NOMO-1 treated with DMSO at 0.1 percent for 48 hours (cell line): ENCODE results near the gene GFOD1.

ENCODE experiments used
- DNase-seq: peaks from one replicate; lab custom pipeline; 2025; ENCODE audit not compliant: unreplicated experiment; lab: John Stamatoyannopoulos, UW

Gene GFOD1

GRCh38 chr6:13427316-13427715, 60.1 kb downstream of the GFOD1 start:
- DNase-seq, result no peak

- no peak for DNase-seq
Measured at GRCh38 chr6:13425943-13426931, 61.2 kb downstream of the GFOD1 start.

GRCh38 chr6:13425270-13425873, 62.0 kb downstream of the GFOD1 start:
- DNase-seq, result no peak

DNA sequence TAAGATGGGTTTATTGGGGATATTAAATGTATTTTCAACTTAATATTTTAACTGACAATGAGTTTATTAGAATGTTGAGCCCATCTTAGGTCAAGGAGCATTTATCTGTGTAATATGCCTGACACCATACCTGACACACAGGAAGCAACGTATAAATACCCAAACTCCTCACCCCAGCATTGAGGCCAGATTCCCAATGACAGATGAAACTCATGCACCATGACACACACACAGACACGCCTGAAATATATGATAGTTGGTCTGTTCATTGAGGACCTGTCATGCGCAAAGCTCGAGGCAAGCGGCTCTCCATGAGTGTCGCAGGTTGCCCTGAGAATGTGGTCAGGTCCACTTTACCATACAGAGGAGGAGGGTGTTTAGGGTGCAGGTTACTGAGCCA, 64.1 kb downstream of the GFOD1 start:
- no peak for DNase-seq

DNA sequence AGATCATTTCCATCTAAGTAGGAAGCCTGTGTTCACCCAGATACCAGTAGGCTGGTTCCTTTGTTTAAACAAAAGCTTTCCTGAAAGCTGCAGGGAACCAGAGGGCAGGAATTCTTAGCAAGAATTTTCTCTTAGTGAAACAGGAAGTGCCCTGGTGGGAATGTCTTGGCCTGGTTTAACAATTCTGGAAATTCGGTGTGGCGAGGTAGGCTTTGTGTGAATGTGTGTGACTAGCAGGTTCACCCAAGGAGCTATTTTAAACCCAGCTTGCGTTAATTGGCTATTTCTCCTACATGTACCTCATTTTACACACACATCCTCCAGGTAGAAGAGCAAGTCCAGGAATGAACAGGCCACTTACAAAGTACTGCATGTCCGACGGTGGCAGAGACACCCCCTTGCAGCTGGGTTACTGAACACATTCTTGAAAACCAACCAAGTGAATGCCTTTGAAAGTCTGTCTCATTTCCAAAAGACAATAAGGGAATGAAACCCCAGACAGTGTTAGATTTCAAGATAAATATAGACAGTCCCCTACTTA, 64.6 kb downstream of the GFOD1 start:
- no peak for DNase-seq

- no peak for DNase-seq
Measured at GRCh38 chr6:13421425-13422059, 65.9 kb downstream of the GFOD1 start.

- no peak for DNase-seq
Measured at GRCh38 chr6:13420269-13420668, 67.1 kb downstream of the GFOD1 start.

GRCh38 chr6:13419422-13420195, 67.8 kb downstream of the GFOD1 start:
- no peak for DNase-seq

GRCh38 chr6:13418844-13419243, 68.6 kb downstream of the GFOD1 start:
- DNase-seq, result no peak

GRCh38 chr6:13417954-13418353, 69.4 kb downstream of the GFOD1 start:
- no peak for DNase-seq

GRCh38 chr6:13417431-13417830, 70.0 kb downstream of the GFOD1 start:
- no peak for DNase-seq

- DNase-seq, result no peak
Measured at GRCh38 chr6:13415283-13415682, 72.1 kb downstream of the GFOD1 start.

- no peak for DNase-seq
Measured at GRCh38 chr6:13413900-13414555, 73.4 kb downstream of the GFOD1 start.

DNA sequence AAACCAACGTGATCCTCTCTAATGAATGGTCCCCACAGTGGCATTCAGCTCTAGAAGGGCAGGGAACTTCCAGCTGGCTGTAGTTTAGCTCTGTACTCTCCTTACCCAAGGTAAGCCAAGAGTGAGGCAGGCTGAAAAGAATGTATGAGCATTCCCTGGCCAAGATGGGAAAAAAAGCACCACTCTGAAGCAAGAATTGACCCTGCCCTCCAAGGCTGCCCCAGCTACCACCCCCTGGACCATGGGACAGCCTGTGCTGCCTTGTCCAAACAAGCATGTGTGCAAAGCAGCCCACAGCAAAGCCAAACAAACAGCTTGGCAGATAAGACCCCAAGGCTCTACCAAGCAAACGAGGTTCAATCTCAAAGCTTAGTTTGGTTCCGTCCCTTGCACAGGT, 73.9 kb downstream of the GFOD1 start:
- no peak for DNase-seq

DNA sequence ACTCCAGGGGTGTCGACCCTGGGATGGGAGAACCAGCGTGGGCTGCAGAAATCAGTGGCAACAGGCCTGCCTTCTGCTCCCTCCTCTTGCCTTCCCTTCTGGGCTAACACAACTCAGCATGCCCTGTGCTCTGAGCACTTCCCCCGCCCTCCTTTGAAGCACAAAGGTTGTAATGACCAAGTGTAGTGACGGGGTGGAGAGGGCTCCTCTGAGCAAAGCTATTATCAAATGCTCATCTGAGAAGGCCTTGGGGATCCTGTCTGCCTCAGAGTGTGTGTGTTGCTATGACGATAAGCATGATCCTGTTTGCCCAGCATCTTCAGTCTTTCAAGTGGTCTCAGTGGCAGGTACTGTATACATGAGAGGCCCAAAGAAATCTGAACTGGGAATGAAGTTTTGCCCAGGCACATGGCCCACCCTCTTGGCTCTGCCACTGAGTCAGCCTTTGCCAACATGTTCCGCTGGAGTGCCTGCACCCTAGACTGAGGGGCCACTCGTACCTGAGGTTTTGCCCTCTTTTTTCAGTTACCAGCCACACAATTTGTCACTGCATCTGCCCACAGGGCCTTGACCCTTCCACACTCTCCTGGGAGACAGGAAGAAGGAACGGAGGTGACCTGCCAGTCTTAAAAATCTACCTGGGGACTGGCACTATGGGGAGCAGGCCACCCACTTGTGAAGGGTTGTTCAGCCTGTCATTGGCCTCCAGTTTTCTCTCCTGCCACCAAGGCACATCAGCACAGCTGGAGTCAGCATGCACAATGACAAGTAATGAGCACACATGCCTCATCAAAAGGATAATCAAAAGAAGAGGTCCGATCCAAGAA, 74.5 kb downstream of the GFOD1 start:
- no peak for DNase-seq

DNA sequence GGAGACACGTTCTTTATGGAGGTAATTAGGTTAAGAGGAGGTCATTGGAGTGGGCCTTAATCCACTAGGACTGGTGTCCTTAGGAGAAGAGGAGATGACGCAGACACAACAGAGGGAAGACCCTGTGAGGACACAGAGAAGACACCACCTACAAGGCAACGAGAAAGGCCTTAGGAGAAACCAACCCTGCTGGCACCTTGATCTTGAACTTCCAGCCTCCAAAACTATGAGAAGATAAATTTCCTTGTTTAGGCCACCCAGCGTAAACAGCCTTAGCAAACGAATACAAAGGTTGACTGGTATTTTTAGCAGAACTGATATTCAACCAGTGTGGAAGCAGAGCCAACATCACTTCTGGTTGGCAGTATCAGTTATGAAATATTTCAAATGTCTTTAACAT, 75.2 kb downstream of the GFOD1 start:
- DNase-seq, result no peak

- DNase-seq, result no peak
Measured at GRCh38 chr6:13411484-13411883, 75.9 kb downstream of the GFOD1 start.

DNA sequence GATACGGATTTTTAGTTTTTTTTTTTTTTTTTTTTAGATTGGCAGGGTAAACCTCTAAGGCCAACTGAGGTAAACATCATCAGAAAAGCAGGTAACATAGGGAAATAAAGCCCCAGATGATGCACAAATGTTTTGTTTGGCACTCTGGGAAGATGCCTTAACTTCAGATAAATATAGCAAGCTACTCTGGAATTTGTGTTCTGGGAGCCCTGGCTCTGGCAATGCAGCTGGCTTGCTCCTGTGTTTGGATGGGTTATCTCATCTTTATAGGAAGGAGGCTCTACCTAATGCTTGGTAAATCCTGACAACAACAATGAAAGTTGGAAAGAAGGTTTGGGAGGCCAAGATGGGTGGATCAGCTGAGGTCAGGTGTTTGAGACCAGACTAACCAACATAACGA, 77.4 kb downstream of the GFOD1 start:
- DNase-seq, result no peak
